CD4-positive, alpha-beta T cell (primary cell): Measurements from ENCODE around the gene PANK3. TPM values are rescaled to one million over a fixed set of nuclear protein-coding genes. Genes with fewer than 3 reads are reported as not detected.
"Not testable (repeated sequence)": the region's sequence is repeated elsewhere in the genome, so short reads cannot be mapped to it uniquely, and the experiment has no call there.

Experiments used
- ATAC-seq: fragments of 200-7000 bp; cut with Tn5 transposase; one replicate; pipeline ENCODE4 v1.10.0; 2022; ENCODE audit warnings: mild to moderate bottlenecking; ENCODE audit not compliant: poor library complexity
- CTCF ChIA-PET: fragments of 350-600 bp; sonication (Branson Sonifier 250); formaldehyde crosslinking; loops from one replicate; lab custom pipeline; 2021; ENCODE audit warnings: antibody characterized with exemption, inconsistent platforms; lab: Charles Lee
- POLR2A ChIA-PET: fragments of 350-600 bp; sonication (Branson Sonifier 250); formaldehyde crosslinking; loops from one replicate; lab custom pipeline; 2021; ENCODE audit warnings: antibody characterized with exemption, inconsistent platforms; lab: Charles Lee
- DNase-seq, 14 experiments: peaks; one replicate each; pipeline ENCODE4 v3.0.0-alpha.2; 2013 to 2020; ENCODE audit warnings: mixed read lengths in 2 of 14
- H3K27ac ChIP-seq, 2 donors: one replicate each; pipeline versions ENCODE4 v1.5.1 to v1.7.0; 2013; ENCODE audit warnings: low read length in 2 of 2, low read depth in 1 of 2, mild to moderate bottlenecking in 1 of 2
- H3K27me3 ChIP-seq, 2 experiments: 1 replicate in 1 of 2; 2 replicates in 1 of 2; pipeline versions ENCODE4 v1.6.1 to v1.7.0; 2013; ENCODE audit warnings: low read length in 2 of 2, control low read depth in 1 of 2, mild to moderate bottlenecking in 1 of 2, moderate library complexity in 1 of 2; ENCODE audit not compliant: insufficient read depth in 2 of 2, control insufficient read depth in 1 of 2
- H3K36me3 ChIP-seq: one replicate; pipeline ENCODE4 v1.6.1; 2013; ENCODE audit warnings: low read length, control low read depth; ENCODE audit not compliant: insufficient read depth
- H3K4me1 ChIP-seq: one replicate; pipeline ENCODE4 v1.6.1; 2013; ENCODE audit warnings: low read length, control low read depth; ENCODE audit not compliant: insufficient read depth
- H3K4me3 ChIP-seq: one replicate; pipeline ENCODE4 v1.5.1; 2013; ENCODE audit warnings: mild to moderate bottlenecking, low read length, moderate library complexity
- H3K9me3 ChIP-seq, 2 experiments: 1 replicate in 1 of 2; 2 replicates in 1 of 2; pipeline versions ENCODE4 v1.6.1 to v1.7.0; 2013; ENCODE audit warnings: low read length in 2 of 2, mild to moderate bottlenecking in 2 of 2, control low read depth in 1 of 2, moderate library complexity in 1 of 2; ENCODE audit not compliant: control insufficient read depth in 1 of 2, insufficient read depth in 1 of 2
- H3K27ac Mint-ChIP-seq: one replicate; pipeline ENCODE4 v1.8.0; 2020; ENCODE audit warnings: mixed read lengths
- H3K27me3 Mint-ChIP-seq: one replicate; pipeline ENCODE4 v1.8.0; 2021; ENCODE audit warnings: mixed read lengths
- H3K36me3 Mint-ChIP-seq: one replicate; pipeline ENCODE4 v1.8.0; 2021; ENCODE audit warnings: low read depth, mixed read lengths
- H3K4me1 Mint-ChIP-seq: one replicate; pipeline ENCODE4 v1.8.0; 2021; ENCODE audit warnings: low read depth, mixed read lengths
- H3K4me3 Mint-ChIP-seq: one replicate; pipeline ENCODE4 v1.8.0; 2020; ENCODE audit warnings: mild to moderate bottlenecking, mixed read lengths
- H3K9me3 Mint-ChIP-seq: one replicate; pipeline ENCODE4 v1.8.0; 2020; ENCODE audit warnings: mixed read lengths
- CTCF ChIP-seq: fragments of 200-600 bp; IDR thresholded peaks from one replicate; pipeline ENCODE4 v1.8.0; 2022; ENCODE audit warnings: antibody characterized with exemption, mild to moderate bottlenecking
- intact Hi-C, 2 experiments: fragments of 100-400 bp; cut with DNase I in 1 of 2; cut with micrococcal nuclease in 1 of 2; formaldehyde crosslinking; loops; one replicate each; pipeline versions ENCODE4 v1.15.1 to v1.9.0; 2023 to 2025; cut with DNase I, micrococcal nuclease
- total RNA-seq, 174 experiments: library from RNA in 2 of 174; stranded (reverse) in 2 of 174; gene quantifications; one replicate each; pipeline ENCODE4 v1.2.3 and lab custom pipeline; 2021 to 2026

The PANK3 gene
- total RNA-seq, 2 experiments from 2014 or later: 34.2 to 34.7 TPM

DNA sequence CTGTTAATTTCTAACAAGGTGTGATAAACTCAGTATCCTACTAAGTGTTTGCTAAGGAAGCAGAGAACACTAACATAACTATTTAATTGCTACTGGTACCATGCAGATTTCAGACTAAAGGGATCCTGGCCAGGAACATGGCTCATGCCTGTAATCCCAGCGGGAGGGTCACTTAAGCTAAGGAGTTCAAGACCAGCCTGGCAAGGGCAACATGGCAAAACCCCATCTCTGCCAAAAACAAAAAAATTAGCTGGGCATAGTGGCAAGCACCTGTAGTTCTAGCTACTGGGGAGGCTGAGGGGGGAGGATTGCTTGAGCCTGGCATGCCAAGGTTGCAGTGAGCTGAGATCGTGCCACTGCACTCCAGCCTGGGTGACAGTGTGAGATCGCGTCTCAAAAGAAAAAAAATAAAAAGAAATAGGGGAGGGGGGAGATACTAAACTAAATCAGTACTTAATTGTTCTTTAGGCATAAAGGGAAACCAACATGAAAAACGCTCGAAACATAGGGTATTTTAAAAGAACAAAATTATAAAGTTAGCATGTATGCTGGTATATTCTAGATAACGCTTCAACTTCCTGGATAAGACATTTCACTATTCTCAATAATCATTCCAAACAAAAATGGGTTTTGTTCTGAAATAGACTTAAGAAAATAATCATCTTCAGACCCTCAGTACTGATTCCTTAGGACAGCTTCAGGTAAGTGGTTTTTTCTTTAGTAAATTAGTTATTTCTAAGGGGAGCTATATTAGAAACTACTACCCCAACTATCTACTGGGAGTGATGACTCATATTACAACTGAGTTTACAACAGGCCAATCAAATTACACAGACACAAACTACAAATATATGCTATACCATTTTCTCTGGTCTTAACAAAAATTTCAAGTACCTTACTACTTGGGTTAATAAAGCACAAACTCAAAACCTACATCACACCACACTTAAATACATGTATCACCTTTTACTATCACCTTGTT, 3.5 kb downstream of the PANK3 start:
- no peak for TF ChIP-seq CTCF
- Mint-ChIP-seq H3K4me1 (peaks cover 57% of the 10 kb centered on the region), H3K27ac (peak overlapping the region; percentile 46), H3K4me3 (peak overlapping the region; percentile 49), H3K36me3 (peaks cover 37% of the 10 kb centered on the region), H3K27me3 (no peaks in the 10 kb centered on the region), H3K9me3 (no peaks in the 10 kb centered on the region)
- peaks cover 28% of the 10 kb centered on the region for H3K4me1 ChIP-seq
- ChIA-PET CTCF (no interaction called here), POLR2A (interaction anchor here (1.1 kb wide), 1 partner anchor 86 kb away, joined by 4 read pairs; no protein-coding TSS in a partner anchor)
- no peak for ATAC-seq
- intact Hi-C loops: loop anchor here in 1 of 2 experiments (10.0 kb wide), 2 partner anchors 91 to 1009 kb away; partner anchors contain the start of genes RARS1 and SPDL1
- no peak for DNase-seq
- H3K4me3 ChIP-seq: no peak overlapping the region
- no peaks in the 10 kb centered on the region for H3K9me3 ChIP-seq
- H3K36me3 ChIP-seq: no peaks in the 10 kb centered on the region
- no peak overlapping the region for H3K27ac ChIP-seq
- no peaks in the 10 kb centered on the region for H3K27me3 ChIP-seq

- peaks cover 53% of the 10 kb centered on the region for H3K4me1 Mint-ChIP-seq
Observed at GRCh38 chr5:168574156-168574555, 5.0 kb downstream of the PANK3 start.

GRCh38 chr5:168573663-168574062, 5.5 kb downstream of the PANK3 start:
- H3K36me3 ChIP-seq, H3K27me3 Mint-ChIP-seq, H3K9me3 ChIP-seq, H3K27ac Mint-ChIP-seq, H3K4me3 ChIP-seq, H3K27ac ChIP-seq, DNase-seq, ATAC-seq, CTCF ChIA-PET, H3K27me3 ChIP-seq, H3K9me3 Mint-ChIP-seq, POLR2A ChIA-PET, H3K4me3 Mint-ChIP-seq: not testable (repeated sequence)
- H3K36me3 Mint-ChIP-seq: peaks cover 40% of the 10 kb centered on the region
- peaks cover 17% of the 10 kb centered on the region for H3K4me1 ChIP-seq
- peaks cover 53% of the 10 kb centered on the region for H3K4me1 Mint-ChIP-seq
- intact Hi-C loops: loop anchor here in 1 of 2 experiments (10.0 kb wide), 2 partner anchors 89 to 1011 kb away; partner anchors contain the start of genes RARS1 and SPDL1

More at GRCh38 chr5:168574156-168574555, 5.0 kb downstream of the PANK3 start:
- H3K27ac ChIP-seq, ATAC-seq, H3K9me3 Mint-ChIP-seq, H3K9me3 ChIP-seq, H3K27me3 Mint-ChIP-seq, H3K4me3 ChIP-seq, H3K36me3 ChIP-seq, H3K27me3 ChIP-seq, DNase-seq, H3K27ac Mint-ChIP-seq, H3K4me3 Mint-ChIP-seq, POLR2A ChIA-PET, CTCF ChIA-PET: not testable (repeated sequence)
- intact Hi-C loops: loop anchor here in 1 of 2 experiments (10.0 kb wide), 2 partner anchors 89 to 1011 kb away; partner anchors contain the start of genes RARS1 and SPDL1
- peaks cover 41% of the 10 kb centered on the region for H3K36me3 Mint-ChIP-seq
- H3K4me1 ChIP-seq: peaks cover 22% of the 10 kb centered on the region
